OCI-LY3 (cell line): Measurements from ENCODE around the gene NDUFS6.
"Not testable (repeated sequence)": the region's sequence is repeated elsewhere in the genome, so short reads cannot be mapped to it uniquely, and the experiment has no call there.

ENCODE experiments used
- H2AFZ ChIP-seq: fragments of 200-600, 300-600 bp; shearing (Covaris generic); 2 replicates; pipeline ENCODE4 v1.6.0; 2014; ENCODE audit warnings: antibody characterized with exemption, low read depth, low read length
- H3K27ac ChIP-seq: fragments of 200-600, 300-600 bp; sonication (generic); 2 replicates; pipeline ENCODE4 v1.5.1; 2014; ENCODE audit warnings: mild to moderate bottlenecking, low read length, moderate library complexity, mixed read lengths
- H3K27me3 ChIP-seq: fragments of 200-600, 300-600 bp; sonication (generic); 2 replicates; pipeline ENCODE4 v1.6.1; 2014; ENCODE audit warnings: low read depth, low read length, mixed read lengths
- H3K36me3 ChIP-seq: fragments of 200-600, 300-600 bp; sonication (generic); replicated peaks from 2 replicates; pipeline ENCODE3; 2014; ENCODE audit warnings: low read depth, low read length, mixed read lengths
- H3K4me1 ChIP-seq: fragments of 300-600, 200-600 bp; sonication (generic); 2 replicates; pipeline ENCODE4 v1.6.1; 2014; ENCODE audit warnings: low read length, mixed read lengths
- H3K4me2 ChIP-seq: fragments of 200-600, 300-600 bp; sonication (generic); 2 replicates; pipeline ENCODE4 v1.6.1; 2014; ENCODE audit warnings: low read length, mixed read lengths
- H3K4me3 ChIP-seq: fragments of 300-600, 200-600 bp; sonication (generic); 2 replicates; pipeline ENCODE4 v1.5.1; 2014; ENCODE audit warnings: antibody characterized with exemption, mild to moderate bottlenecking, low read length, moderate library complexity
- H3K79me2 ChIP-seq: fragments of 300-600, 200-600 bp; shearing (Covaris generic); 2 replicates; pipeline ENCODE4 v1.6.1; 2014; ENCODE audit warnings: mild to moderate bottlenecking, low read length, mixed read lengths
- H3K9ac ChIP-seq: fragments of 300-600, 200-600 bp; shearing (Covaris generic); 2 replicates; pipeline ENCODE4 v1.6.0; 2014; ENCODE audit warnings: mild to moderate bottlenecking, low read length, moderate library complexity
- H3K9me3 ChIP-seq: fragments of 200-600, 300-600 bp; shearing (Covaris generic); 2 replicates; pipeline ENCODE4 v1.6.1; 2014; ENCODE audit warnings: low read length, mixed read lengths; ENCODE audit not compliant: insufficient read depth
- H4K20me1 ChIP-seq: fragments of 200-600, 300-600 bp; sonication (generic); 2 replicates; pipeline ENCODE4 v1.6.1; 2016; ENCODE audit warnings: low read length, mixed read lengths; ENCODE audit not compliant: insufficient read depth
- CTCF ChIP-seq: fragments of 200-600, 300-600 bp; sonication (generic); IDR thresholded peaks from 2 replicates; pipeline ENCODE4 v1.5.1; 2014; ENCODE audit warnings: antibody characterized with exemption, low read length, low read depth
- EZH2phosphoT487 ChIP-seq: fragments of 200-600 bp; shearing (Covaris generic); IDR thresholded peaks from 2 replicates; pipeline ENCODE4 v1.6.1; 2018; ENCODE audit warnings: antibody characterized with exemption, mixed run types, low read depth

NDUFS6 gene

GRCh38 chr5:1838013-1838412, 36.8 kb downstream of the NDUFS6 start:
- no peak overlapping the region for H3K9ac ChIP-seq
- no peaks in the 10 kb centered on the region for H3K4me1 ChIP-seq
- H3K79me2 ChIP-seq: no peaks in the 10 kb centered on the region
- no peaks in the 10 kb centered on the region for H3K36me3 ChIP-seq
- TF ChIP-seq CTCF: no peak
- TF ChIP-seq EZH2phosphoT487: no peak
- no peaks in the 10 kb centered on the region for H4K20me1 ChIP-seq
- no peak overlapping the region for H3K27ac ChIP-seq
- no peak overlapping the region for H3K4me3 ChIP-seq
- H3K27me3 ChIP-seq: no peaks in the 10 kb centered on the region
- H3K9me3 ChIP-seq: no peaks in the 10 kb centered on the region
- no peak overlapping the region for H3K4me2 ChIP-seq
- H2AFZ ChIP-seq: no peak overlapping the region

GRCh38 chr5:1840071-1840547, 38.9 kb downstream of the NDUFS6 start:
- Histone ChIP-seq H3K36me3 (no peaks in the 10 kb centered on the region), H3K4me3 (no peak overlapping the region), H3K4me1 (no peaks in the 10 kb centered on the region), H2AFZ (no peak overlapping the region), H3K9ac (no peak overlapping the region), H3K4me2 (no peak overlapping the region), H3K79me2 (no peaks in the 10 kb centered on the region), H4K20me1 (no peaks in the 10 kb centered on the region), H3K27me3 (no peaks in the 10 kb centered on the region), H3K27ac (no peak overlapping the region), H3K9me3 (no peaks in the 10 kb centered on the region)
- no peak for TF ChIP-seq CTCF
- no peak for TF ChIP-seq EZH2phosphoT487

GRCh38 chr5:1840741-1841521, 39.7 kb downstream of the NDUFS6 start:
- Histone ChIP-seq H3K36me3 (no peaks in the 10 kb centered on the region), H3K4me1 (no peaks in the 10 kb centered on the region), H3K9ac (no peak overlapping the region), H3K27me3 (no peaks in the 10 kb centered on the region), H3K4me2 (no peak overlapping the region), H3K79me2 (no peaks in the 10 kb centered on the region), H3K4me3 (no peak overlapping the region), H4K20me1 (no peaks in the 10 kb centered on the region), H2AFZ (no peak overlapping the region), H3K9me3 (no peaks in the 10 kb centered on the region), H3K27ac (no peak overlapping the region)
- TF ChIP-seq CTCF: no peak
- TF ChIP-seq EZH2phosphoT487: no peak

- no peak overlapping the region for H3K9ac ChIP-seq
- TF ChIP-seq EZH2phosphoT487 (no peak), CTCF (no peak)
- no peaks in the 10 kb centered on the region for H3K9me3 ChIP-seq
- no peak overlapping the region for H3K4me3 ChIP-seq
- H4K20me1 ChIP-seq: no peaks in the 10 kb centered on the region
- H3K27me3 ChIP-seq: no peaks in the 10 kb centered on the region
- no peak overlapping the region for H3K27ac ChIP-seq
- H3K4me1 ChIP-seq: no peaks in the 10 kb centered on the region
- H3K79me2 ChIP-seq: no peaks in the 10 kb centered on the region
- no peak overlapping the region for H3K4me2 ChIP-seq
- no peaks in the 10 kb centered on the region for H3K36me3 ChIP-seq
- H2AFZ ChIP-seq: no peak overlapping the region
Observed at GRCh38 chr5:1842004-1842819, 41.0 kb downstream of the NDUFS6 start.

GRCh38 chr5:1843761-1844160, 42.6 kb downstream of the NDUFS6 start:
- H3K4me1 ChIP-seq, H3K27ac ChIP-seq, H3K4me3 ChIP-seq, H3K9me3 ChIP-seq, H3K36me3 ChIP-seq, H3K9ac ChIP-seq, H3K27me3 ChIP-seq, H2AFZ ChIP-seq, H3K4me2 ChIP-seq, H3K79me2 ChIP-seq, H4K20me1 ChIP-seq: not testable (repeated sequence)
